ENCODE results near the gene CREG2. TPM values are rescaled to one million over a fixed set of nuclear protein-coding genes. Genes with fewer than 3 reads are reported as not detected.

The CREG2 gene
- total RNA-seq, 1 experiment from 2014 or later: not detected

DNA sequence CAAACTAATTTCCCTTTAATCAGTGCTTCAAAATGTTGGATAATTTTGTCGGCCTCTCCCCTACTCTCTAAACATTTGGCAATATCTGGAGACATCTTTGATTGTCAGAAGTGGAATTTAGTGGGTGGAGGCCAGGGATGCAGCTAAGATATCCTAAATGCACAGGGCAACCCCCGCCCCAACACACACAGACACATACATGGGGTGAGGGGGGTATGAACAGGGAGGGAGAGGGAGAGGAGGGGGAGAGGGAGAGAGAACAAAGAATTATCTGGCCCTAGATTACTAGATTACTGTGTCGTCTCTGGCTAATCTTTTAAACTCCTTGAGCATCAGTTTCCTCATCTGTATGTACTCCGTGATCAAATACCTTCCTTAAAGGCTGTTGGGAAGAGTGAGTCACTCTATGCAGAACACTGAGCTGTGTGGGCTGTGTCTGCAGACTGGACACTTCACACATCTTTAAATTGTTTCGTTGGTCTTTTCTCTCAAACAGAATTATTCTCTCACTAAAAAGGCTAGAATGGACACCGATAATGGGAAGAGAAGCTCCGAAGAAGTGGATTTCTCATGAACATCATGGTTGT, 81.7 kb downstream of the CREG2 start:
- no peak for DNase-seq (ENCODE audit: low read depth, low spot score)
- in situ Hi-C loops (cut with HindIII; ENCODE audit: low pct_unique_long_range_greater_than_20kb, low sequenced_read_pairs): no loop called here

DNA sequence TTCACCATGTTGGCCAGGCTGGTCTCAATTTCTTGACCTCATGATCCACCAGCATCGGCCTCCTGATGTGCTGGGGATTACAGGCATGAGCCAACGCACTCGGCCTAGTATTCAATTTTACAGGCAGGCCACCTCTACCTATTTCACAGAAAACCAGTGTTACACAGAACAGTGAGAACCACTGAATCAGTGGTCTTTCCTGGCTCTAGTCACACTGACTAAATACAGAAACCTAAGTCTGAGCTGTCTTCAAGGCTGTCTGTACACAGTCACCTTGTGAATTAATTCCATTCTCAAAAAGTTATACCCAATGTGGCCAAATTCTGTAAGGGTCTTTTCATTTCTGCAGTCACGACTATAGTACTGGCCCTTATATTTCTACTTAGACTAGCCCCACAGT, 82.3 kb downstream of the CREG2 start:
- in situ Hi-C loops (cut with HindIII; ENCODE audit: low pct_unique_long_range_greater_than_20kb, low sequenced_read_pairs): no loop called here
- DNase-seq (ENCODE audit: low read depth, low spot score): no peak

DNA sequence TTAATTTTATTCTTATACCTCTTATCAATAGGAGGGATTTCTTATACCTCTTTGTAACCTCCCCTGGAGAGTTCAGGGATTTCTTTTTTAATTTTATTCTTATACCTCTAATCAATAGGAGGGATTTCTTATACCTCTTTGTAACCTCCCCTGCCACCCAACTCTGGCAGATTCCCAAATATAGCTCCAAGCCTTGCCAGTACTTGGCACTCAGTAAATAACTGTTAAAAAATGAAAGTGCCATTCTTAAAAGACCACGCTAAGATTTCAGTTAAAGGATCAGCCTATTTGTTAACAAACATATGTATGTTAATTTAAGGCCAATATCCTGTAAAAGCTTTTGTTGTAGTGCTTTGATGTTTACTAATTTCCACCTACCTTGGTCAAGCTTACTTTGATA, 83.6 kb downstream of the CREG2 start:
- DNase-seq (ENCODE audit: low read depth, low spot score): no peak
- in situ Hi-C loops (cut with HindIII; ENCODE audit: low pct_unique_long_range_greater_than_20kb, low sequenced_read_pairs): no loop called here

DNA sequence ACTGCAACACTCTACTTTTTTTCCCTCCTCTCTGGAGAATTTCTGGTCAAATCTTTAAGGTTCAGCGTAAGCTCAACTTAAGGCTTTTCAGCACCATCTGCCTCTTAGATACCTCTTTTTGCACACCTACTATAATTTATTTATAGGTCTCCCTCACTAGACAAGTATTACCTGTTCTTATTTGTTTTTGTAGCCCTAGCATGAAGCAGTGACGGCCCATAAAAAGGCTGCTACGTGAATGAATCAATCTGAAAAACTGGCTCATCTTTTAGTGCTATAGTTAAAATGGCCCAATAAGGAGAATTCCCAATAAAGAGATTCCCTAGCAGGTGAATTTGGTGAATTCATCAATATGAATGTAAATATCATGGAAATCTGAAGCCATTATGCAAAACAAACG, 85.3 kb downstream of the CREG2 start:
- no peak for DNase-seq (ENCODE audit: low read depth, low spot score)
- in situ Hi-C loops (cut with HindIII; ENCODE audit: low pct_unique_long_range_greater_than_20kb, low sequenced_read_pairs): no loop called here

DNA sequence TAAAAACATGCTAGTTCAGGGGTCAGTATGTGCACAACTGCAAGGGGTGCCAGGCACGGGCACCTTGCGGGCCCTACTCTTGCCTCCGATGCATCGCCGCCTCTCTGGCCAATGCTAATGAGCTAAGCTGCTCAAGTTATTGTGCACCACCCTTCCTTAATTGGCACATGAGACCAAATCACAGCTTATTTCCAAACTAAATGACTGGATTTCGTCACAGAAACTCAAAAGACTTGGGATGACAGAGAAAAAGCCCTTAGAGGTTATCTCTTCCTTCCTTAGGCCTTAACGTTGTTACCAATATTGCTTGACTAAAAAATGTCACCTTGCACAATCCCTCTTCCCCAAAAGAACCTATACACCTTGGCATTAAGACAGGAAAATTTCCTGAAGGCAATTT, 86.5 kb downstream of the CREG2 start:
- no peak for DNase-seq (ENCODE audit: low read depth, low spot score)
- in situ Hi-C loops (cut with HindIII; ENCODE audit: low pct_unique_long_range_greater_than_20kb, low sequenced_read_pairs): no loop called here

DNA sequence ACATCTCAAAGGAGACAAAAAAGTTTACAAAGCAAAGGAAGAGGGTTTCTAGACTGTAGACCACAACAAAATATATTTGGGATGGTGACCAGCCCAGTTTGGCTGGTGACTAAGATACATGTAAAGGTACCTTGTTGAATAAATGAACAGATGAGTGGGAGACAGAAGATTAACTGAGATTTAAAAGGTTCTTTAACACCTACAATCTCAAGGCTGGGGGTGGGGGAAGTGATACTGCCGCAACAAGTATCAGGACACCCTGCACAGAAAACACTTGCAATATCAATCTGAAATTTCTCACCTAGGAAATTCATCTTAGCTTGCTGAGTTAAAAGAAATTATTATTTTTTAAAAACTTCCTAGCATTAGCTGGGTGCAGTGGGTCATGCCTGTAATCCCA, 87.1 kb downstream of the CREG2 start:
- in situ Hi-C loops (cut with HindIII; ENCODE audit: low pct_unique_long_range_greater_than_20kb, low sequenced_read_pairs): no loop called here
- no peak for DNase-seq (ENCODE audit: low read depth, low spot score)

DNA sequence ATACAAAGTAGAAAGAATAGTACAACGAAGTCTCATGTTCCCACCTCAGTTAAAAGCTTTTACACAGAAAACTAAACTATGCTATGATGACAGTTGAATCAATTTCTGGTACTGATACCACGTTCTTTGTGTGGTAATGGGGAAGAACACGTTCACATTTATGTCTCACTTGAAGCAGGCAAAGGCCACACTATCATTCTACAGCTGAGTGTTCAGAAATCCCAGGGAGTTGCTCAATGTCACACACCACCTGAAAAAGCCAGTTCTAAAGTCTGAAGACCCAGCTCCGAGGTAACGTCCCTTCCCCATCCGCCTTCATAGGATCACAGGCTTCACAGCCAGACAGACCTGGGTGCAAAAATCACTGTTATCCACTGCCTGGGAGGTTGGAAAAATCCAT, 87.7 kb downstream of the CREG2 start:
- in situ Hi-C loops (cut with HindIII; ENCODE audit: low pct_unique_long_range_greater_than_20kb, low sequenced_read_pairs): no loop called here
- no peak for DNase-seq (ENCODE audit: low read depth, low spot score)

DNA sequence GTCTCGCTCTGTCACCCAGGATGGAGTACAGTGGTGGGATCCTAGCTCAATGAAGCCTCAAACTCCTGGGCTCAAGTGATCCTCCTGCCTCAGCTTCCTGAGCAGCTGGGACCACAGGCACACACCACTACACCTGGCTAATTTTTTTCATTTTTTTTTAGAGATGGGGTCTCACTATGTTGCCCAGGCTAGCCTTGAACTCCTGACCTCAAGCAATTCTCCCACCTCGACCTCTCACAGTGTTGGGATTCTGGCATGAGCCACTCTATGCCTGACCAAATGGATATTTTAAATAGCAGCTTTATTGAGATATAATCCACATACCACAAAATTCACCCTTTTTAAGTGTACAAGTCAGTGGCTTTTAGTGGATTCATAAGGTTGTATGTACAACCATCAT, 89.9 kb downstream of the CREG2 start:
- in situ Hi-C loops (cut with HindIII; ENCODE audit: low pct_unique_long_range_greater_than_20kb, low sequenced_read_pairs): no loop called here
- DNase-seq (ENCODE audit: low read depth, low spot score): no peak

DNA sequence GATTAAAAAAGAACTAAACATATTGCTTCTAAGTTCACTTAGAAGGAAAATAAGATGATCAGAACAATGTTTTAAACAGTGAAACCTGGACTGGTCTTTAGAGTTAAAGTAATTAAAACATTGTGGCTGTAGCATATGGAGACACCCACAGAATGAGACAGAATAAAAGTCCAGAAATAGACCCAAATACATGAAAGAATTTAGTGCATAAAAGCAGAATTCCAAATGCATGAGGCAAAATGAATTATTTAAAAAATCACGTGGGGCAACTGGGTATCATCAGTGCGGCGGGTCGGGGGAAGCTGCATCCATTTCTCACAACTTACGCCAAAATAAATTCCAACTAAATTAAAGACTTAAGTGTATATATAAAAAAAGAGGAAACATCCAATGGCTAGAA, 90.9 kb downstream of the CREG2 start:
- in situ Hi-C loops (cut with HindIII; ENCODE audit: low pct_unique_long_range_greater_than_20kb, low sequenced_read_pairs): no loop called here
- no peak for DNase-seq (ENCODE audit: low read depth, low spot score)

DNA sequence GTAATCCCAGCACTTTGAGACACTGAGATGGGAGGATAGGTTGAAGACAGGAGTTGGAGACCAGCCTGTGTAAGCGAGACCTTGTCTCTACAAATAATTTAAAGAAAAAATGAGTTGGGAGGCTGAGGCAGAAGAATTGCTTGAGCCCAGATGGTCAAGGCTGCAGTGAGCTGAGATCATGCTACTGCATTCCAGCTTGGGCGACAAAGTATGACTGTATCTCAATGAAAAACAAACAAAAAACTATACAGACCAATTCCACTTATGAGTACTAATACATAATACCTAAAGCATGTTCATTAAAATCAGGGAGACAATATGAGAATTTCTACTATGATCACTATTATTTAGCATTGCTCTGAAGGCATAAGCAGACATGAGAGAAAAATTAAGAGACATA, 91.4 kb downstream of the CREG2 start:
- in situ Hi-C loops (cut with HindIII; ENCODE audit: low pct_unique_long_range_greater_than_20kb, low sequenced_read_pairs): no loop called here
- DNase-seq (ENCODE audit: low read depth, low spot score): no peak

Small RNAs within 50 kb of the gene (small RNA-seq; reads per million reads assigned to genes)
- 0 to 0.24 reads per million in 2 experiments for gene MIR5696

Other genes with a start within 250 kb of the CREG2 start
- 16.2 and 16.9 TPM in 2 replicates for gene TBC1D8, start 236.1 kb downstream of the CREG2 start, total RNA-seq (2014; rRNA removed; shearing (Covaris generic))
- 55.1 and 60.3 TPM in 2 replicates for gene CNOT11, start 134.6 kb downstream of the CREG2 start, total RNA-seq (2014; rRNA removed; shearing (Covaris generic))
- gene RNF149, start 78.8 kb downstream of the CREG2 start, total RNA-seq (2014; rRNA removed; shearing (Covaris generic)): 32.9 and 36.2 TPM in 2 replicates
- not detected in 2 replicates for gene RFX8, start 87.6 kb upstream of the CREG2 start, total RNA-seq (2014; rRNA removed; shearing (Covaris generic))